DND-41 (cell line): Measurements from ENCODE around the gene DUSP6.

Experiments used
- ATAC-seq: fragments of 200-7000 bp; cut with Tn5 transposase; 3 replicates; pipeline ENCODE4 v1.9.1; 2021; ENCODE audit warnings: low read depth; ENCODE audit not compliant: insufficient read depth
- DNase-seq: peaks from one replicate; pipeline ENCODE4 v3.0.0-alpha.2; 2020
- H2AFZ ChIP-seq: 2 replicates; pipeline ENCODE4 v1.6.0; 2012; ENCODE audit warnings: low read depth, low read length
- H3K27ac ChIP-seq: 2 replicates; pipeline ENCODE4 v1.5.1; 2012; ENCODE audit warnings: low read length, inconsistent platforms
- H3K27me3 ChIP-seq: fragments of 200-600 bp; sonication (generic); 2 replicates; pipeline ENCODE4 v1.6.0; 2012; ENCODE audit warnings: low read length, mild to moderate bottlenecking, inconsistent platforms; ENCODE audit not compliant: insufficient read depth, poor library complexity
- H3K36me3 ChIP-seq: 2 replicates; pipeline ENCODE4 v1.5.1; 2012; ENCODE audit warnings: low read length, inconsistent platforms; ENCODE audit not compliant: insufficient read depth
- H3K4me1 ChIP-seq: 2 replicates; pipeline ENCODE4 v1.5.1; 2012; ENCODE audit warnings: mild to moderate bottlenecking, low read length; ENCODE audit not compliant: insufficient read depth
- H3K4me2 ChIP-seq: 2 replicates; pipeline ENCODE4 v1.6.0; 2012; ENCODE audit warnings: mild to moderate bottlenecking, moderate library complexity, low read length, inconsistent platforms; ENCODE audit not compliant: insufficient read depth
- H3K4me3 ChIP-seq, 2 experiments: fragments of 200-600 bp in 1 of 2; shearing (Covaris generic) in 1 of 2; 2 replicates each; pipeline ENCODE4 v1.5.1; 2012 to 2016; ENCODE audit warnings: inconsistent platforms in 2 of 2, low read length in 2 of 2, mild to moderate bottlenecking in 2 of 2, low read depth in 1 of 2, moderate library complexity in 1 of 2
- H3K79me2 ChIP-seq: 2 replicates; pipeline ENCODE4 v1.6.0; 2012; ENCODE audit warnings: low read length, inconsistent platforms; ENCODE audit not compliant: insufficient read depth
- H3K9ac ChIP-seq: 2 replicates; pipeline ENCODE4 v1.6.0; 2012; ENCODE audit warnings: low read depth, mild to moderate bottlenecking, inconsistent platforms, low read length, moderate library complexity
- H3K9me3 ChIP-seq: 2 replicates; pipeline ENCODE4 v1.5.1; 2012; ENCODE audit warnings: low read length, moderate library complexity, mild to moderate bottlenecking, inconsistent platforms; ENCODE audit not compliant: insufficient read depth, severe bottlenecking
- H4K20me1 ChIP-seq: 2 replicates; pipeline ENCODE4 v1.6.0; 2012; ENCODE audit warnings: low read length; ENCODE audit not compliant: insufficient read depth
- EZH2 ChIP-seq: IDR thresholded peaks from 3 replicates; pipeline ENCODE4 v1.6.1; 2012; ENCODE audit warnings: borderline replicate concordance, low read depth, mild to moderate bottlenecking, moderate library complexity, low read length, inconsistent platforms; ENCODE audit not compliant: severe bottlenecking
- TF ChIP-seq, protein P1 (sequence below): IDR thresholded peaks from 2 replicates; pipeline ENCODE4 v1.5.1; 2012; ENCODE audit warnings: borderline replicate concordance, low read length, moderate library complexity, mild to moderate bottlenecking; ENCODE audit not compliant: poor library complexity, severe bottlenecking; ENCODE audit errors: extremely low read depth

DUSP6 gene

DNA sequence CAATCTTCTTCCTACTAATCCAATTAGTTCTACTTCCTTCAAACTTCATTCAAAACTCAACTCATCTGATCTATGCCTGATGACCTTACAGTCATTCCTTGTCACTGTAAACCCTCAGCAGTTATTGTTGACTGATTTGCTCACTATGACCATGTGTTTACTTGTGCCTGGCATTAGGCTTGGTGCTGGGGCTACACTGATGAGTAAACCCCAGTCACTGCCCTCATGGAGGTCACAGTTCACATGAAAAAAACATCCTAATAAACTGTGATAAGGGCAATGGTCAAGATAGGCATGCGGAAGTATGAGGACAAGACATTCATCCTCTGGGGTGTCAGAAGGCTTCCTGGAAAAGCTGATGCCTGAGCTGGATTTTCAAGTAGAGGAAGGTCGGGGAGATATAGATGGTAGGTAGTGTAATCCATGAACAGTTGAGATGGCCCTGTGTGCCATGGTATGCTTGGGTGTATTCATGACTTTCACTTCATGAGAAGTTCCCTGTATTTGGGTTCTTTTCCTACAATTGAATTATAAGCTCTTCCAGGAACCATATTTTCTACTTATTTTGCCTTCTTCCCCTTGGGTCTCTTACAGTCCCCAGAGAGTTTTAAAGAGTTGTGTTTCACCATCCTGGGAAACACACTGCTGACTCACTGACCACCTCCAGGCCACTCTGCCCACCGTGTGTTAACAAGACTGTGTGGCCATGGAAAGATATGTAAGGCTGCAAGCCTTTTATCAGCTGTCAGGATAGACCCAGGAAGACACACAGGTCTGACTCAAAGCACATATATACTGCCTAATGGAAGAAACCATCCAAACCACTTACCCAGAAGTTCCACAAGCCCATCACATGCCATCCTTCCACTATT, 38.7 kb upstream of the DUSP6 start:
- no peak for ATAC-seq
- H3K27ac ChIP-seq: no peak overlapping the region
- no peak overlapping the region for H2AFZ ChIP-seq
- H3K4me2 ChIP-seq: no peak overlapping the region
- H3K79me2 ChIP-seq: no peaks in the 10 kb centered on the region
- H3K9ac ChIP-seq: no peak overlapping the region
- no peaks in the 10 kb centered on the region for H4K20me1 ChIP-seq
- DNase-seq: no peak
- H3K9me3 ChIP-seq: no peaks in the 10 kb centered on the region
- H3K4me1 ChIP-seq: no peaks in the 10 kb centered on the region
- no peak for TF ChIP-seq EZH2
- TF ChIP-seq, protein P1, sequence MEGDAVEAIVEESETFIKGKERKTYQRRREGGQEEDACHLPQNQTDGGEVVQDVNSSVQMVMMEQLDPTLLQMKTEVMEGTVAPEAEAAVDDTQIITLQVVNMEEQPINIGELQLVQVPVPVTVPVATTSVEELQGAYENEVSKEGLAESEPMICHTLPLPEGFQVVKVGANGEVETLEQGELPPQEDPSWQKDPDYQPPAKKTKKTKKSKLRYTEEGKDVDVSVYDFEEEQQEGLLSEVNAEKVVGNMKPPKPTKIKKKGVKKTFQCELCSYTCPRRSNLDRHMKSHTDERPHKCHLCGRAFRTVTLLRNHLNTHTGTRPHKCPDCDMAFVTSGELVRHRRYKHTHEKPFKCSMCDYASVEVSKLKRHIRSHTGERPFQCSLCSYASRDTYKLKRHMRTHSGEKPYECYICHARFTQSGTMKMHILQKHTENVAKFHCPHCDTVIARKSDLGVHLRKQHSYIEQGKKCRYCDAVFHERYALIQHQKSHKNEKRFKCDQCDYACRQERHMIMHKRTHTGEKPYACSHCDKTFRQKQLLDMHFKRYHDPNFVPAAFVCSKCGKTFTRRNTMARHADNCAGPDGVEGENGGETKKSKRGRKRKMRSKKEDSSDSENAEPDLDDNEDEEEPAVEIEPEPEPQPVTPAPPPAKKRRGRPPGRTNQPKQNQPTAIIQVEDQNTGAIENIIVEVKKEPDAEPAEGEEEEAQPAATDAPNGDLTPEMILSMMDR: no peak
- no peaks in the 10 kb centered on the region for H3K27me3 ChIP-seq
- H3K4me3 ChIP-seq: no peak overlapping the region
- no peaks in the 10 kb centered on the region for H3K36me3 ChIP-seq

DNA sequence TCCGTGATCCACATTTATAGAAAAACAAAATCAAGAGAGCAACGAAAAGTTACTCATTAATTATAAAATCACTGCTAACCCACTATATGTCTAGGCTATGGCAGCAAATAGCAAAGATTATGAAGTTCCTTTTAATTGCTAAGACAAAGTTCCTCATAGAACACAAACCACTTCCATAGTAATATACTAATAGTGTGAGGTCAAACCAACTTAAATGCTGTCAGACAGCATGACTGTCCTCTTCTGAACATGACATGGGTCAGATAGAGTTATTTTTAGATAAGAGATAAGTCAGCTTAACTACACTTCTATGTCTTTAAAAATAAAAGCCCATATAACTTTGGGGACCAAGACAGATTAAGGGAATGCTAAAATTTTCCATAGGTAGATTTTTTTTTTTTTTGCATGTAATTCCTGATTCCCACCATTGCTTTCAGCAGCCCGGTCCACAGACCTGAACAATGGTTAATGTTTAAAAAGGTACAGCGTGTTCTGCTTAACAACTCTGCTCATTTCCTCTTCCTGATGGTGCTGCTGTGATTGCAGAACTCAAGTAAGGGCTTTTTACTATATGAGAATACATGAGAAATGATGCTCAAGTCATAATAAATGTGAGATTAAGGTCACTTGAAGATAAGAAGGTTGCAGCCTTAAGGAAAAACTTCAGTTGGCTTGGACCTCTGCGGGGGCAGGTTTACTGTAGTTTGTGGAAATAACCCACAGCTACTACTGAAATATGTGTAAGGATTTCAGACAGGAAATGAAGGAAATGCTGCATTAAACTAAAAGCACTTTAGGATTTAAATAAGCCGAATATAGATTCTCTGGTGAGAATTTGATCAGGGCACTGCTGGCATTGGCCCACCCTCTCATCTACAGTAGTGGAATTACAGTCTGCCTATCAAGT, 37.7 kb upstream of the DUSP6 start:
- no peaks in the 10 kb centered on the region for H3K27me3 ChIP-seq
- ATAC-seq (no peak), DNase-seq (no peak)
- H3K4me2 ChIP-seq: no peak overlapping the region
- H3K9ac ChIP-seq: no peak overlapping the region
- no peak for TF ChIP-seq EZH2
- TF ChIP-seq, protein P1: no peak
- no peaks in the 10 kb centered on the region for H3K4me1 ChIP-seq
- no peaks in the 10 kb centered on the region for H3K79me2 ChIP-seq
- H3K36me3 ChIP-seq: no peaks in the 10 kb centered on the region
- H2AFZ ChIP-seq: no peak overlapping the region
- no peaks in the 10 kb centered on the region for H4K20me1 ChIP-seq
- no peaks in the 10 kb centered on the region for H3K9me3 ChIP-seq
- H3K27ac ChIP-seq: no peak overlapping the region
- no peak overlapping the region for H3K4me3 ChIP-seq

DNA sequence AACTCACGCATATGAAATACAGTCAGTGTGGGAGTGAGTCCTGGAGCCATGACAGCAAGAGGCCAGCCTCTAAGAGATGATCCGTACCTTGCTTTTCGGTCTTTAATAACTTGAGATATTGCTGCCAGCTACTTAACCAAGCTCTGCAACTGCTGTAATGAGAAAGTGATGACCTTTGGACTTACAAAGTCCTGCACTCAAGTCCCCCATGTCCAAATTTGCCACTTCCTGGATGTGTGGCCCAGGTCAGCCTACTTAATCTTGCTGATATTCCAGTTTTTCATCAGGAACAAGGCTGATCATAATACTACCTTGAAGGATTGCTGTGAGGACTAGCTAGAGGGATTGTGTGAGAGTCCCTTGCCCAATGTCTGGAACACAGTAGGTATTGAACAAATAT, 33.8 kb upstream of the DUSP6 start:
- no peaks in the 10 kb centered on the region for H3K4me1 ChIP-seq
- no peak overlapping the region for H2AFZ ChIP-seq
- H3K27me3 ChIP-seq: no peaks in the 10 kb centered on the region
- TF ChIP-seq EZH2: no peak
- TF ChIP-seq, protein P1: no peak
- ATAC-seq: no peak
- no peaks in the 10 kb centered on the region for H3K9me3 ChIP-seq
- H3K4me2 ChIP-seq: no peak overlapping the region
- no peak for DNase-seq
- H3K79me2 ChIP-seq: no peaks in the 10 kb centered on the region
- H4K20me1 ChIP-seq: no peaks in the 10 kb centered on the region
- no peak overlapping the region for H3K9ac ChIP-seq
- no peak overlapping the region for H3K27ac ChIP-seq
- H3K4me3 ChIP-seq: no peak overlapping the region
- no peaks in the 10 kb centered on the region for H3K36me3 ChIP-seq
